NCI-H524 treated with DMSO at 0.1 percent for 48 hours (cell line): ENCODE measurements around the gene CHN1.

Experiments used
- DNase-seq: peaks from one replicate; lab custom pipeline; 2025; lab: John Stamatoyannopoulos, UW

Gene CHN1

DNA sequence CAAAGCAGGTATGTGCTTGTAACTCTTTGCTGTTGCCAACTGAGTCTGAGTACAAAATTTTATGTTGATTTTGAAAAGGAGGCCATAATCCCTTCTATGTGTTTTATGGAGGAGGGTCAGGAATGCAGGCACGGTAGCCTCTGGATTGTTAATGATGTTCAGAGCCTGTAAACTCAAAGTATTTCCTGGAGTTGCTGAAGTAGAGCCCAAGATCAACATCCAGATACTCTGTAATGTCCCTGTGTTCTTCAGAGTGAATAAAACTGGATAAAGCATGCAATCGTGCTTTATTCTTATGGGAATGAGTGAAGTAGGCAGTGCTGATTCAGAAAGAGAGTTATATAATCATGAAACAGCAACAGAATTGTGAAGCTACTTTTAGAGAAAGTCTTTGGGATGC lies 179.1 kb downstream of the CHN1 start:
- no peak for DNase-seq

DNA sequence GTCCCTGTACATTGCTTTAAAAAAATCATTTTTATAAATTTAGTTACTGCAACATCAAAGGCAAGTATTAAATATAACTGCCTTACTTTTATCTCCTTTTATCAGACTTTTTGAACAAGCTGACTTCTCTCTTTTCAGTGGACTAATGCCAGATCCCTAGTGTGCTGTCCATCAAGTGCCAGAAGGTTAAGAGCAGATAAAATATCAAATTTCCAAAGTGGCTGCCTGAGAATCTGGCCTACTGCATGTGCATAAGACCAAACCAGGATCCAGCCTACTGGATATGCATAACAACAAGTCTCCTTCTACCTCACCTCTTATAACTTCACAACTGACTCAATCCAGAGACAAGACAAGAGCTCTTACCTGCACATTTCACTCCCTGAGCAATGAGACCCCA lies 181.1 kb downstream of the CHN1 start:
- DNase-seq = no peak

DNA sequence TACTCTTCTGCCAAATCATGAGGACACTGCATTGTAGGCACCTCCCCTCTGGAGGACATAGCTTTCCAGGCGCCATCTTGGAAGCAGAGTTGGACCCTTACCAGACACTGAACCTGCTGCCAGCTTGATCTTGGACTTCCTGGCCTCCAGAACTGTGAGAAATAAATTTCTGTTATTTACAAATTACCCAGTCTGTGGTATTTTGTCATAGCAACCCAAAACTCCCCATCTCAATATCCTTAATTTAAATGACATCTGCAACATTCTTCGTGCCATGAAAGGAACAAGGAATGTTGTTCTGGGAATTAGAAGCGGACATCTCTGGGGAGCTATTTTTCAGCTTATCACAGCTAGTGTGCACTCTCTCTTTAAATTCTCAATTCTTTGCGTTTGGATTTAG lies 183.6 kb downstream of the CHN1 start:
- no peak for DNase-seq

DNA sequence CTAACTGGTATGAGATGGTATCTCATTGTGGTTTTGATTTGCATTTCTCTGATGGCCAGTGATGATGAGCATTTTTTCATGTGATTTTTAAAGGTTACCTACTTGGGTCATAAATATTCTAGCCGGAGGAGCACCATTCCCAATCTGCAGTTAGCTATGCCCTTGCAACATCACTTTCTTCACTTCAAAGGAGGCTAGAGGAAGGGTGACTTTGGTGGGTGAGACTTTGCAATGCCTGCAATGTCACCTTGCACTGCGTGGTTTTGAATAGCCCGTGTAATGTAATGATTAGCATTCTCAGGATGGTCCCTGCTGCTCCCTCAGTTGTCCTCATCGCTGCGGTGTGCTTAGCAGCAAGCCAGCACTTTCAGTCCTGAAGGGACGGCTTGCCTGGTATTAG lies 184.8 kb downstream of the CHN1 start:
- DNase-seq = no peak

DNA sequence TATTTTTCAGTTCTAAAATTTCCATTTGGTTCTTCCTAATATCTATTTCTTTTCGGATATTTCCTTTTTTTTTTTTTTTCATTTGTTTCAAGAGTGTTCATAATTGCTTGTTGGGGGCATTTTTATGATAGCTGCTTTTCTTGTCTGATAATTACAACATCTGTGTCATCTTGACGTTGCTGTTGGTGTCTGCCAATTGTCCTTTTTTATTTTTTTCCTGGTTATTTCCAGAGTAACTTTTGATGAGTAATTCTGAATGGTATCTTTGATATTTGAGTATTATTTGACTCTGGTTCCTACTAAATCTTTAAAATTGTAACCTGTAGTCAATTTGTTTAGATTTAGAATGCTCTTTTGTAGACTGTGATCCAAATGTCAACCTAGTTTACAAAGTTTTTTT lies 189.7 kb downstream of the CHN1 start:
- no peak for DNase-seq

DNA sequence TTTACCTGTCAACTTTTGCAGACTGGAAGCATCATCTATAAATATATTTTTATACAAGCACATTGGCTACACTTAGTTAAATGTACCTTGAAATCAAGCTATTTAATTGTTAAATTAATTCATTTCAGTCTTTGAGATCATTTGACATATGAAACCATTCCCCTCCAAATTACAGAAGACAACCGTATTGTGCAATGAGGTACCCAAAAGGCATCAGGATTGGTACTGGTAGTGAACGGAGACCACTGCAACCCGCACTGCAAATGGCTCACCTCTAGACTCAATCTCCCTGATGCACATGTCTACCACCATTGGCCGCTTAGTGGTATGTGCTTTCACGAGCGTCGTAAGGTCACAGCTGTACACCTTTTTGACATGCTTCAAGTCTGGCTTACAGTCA lies 193.1 kb downstream of the CHN1 start:
- no peak for DNase-seq

DNA sequence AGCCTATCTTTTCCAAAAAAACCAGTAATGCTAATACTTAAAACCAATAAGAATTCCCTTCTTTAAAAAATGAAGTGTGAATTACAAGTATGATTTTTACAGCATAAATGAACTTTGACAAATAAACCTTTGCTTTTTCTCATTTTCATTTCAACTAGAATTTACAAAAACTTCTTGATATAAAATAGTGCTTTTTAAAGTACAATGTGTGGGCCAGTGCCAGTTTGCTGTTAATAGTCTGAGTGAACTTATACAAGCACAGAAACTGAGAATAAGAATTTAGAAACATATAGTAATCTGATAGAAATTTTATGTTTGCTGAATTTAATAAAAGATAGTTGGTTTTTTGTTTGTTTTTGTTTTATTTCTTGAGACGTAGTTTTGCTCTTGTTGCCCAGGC lies 197.2 kb downstream of the CHN1 start:
- no peak for DNase-seq

DNA sequence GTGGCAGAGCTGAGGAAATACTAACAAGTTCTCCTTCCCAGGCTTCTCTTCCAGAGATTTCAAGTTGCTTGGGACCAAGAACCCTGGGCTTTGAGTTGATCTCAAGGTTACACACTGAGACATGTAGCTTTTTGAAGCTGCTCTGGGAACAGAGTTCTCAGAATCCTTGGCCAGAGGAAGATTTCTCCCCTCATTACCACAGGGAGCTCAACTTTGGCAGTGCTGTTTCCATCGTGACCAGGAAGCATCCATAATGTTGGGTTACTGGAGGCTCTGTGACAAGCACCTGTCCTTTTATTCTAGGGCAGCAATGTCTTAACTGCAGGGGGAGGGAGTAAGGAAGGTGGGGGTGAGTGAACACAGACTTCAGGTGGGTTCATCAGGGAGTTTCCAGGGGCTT lies 199.4 kb downstream of the CHN1 start:
- DNase-seq = no peak

DNA sequence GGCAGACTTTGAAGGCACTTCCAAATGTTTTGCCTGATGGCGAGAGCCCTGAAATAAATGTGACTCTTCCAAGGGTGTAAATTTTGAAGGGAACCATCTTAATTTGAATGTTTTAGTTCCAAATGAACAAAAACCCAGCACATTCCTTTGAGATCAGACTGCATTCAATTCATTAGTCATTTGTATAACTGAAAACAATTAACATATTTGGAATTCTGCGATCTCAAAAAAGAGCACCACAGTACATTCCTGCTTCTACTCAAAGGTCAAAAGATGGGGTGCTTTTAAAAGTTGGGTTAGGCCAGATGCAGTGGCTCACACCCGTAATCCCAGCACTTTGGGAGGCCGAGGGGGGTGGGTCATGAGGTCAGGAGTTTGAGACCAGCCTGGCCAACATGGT lies 202.7 kb downstream of the CHN1 start:
- DNase-seq = no peak

DNA sequence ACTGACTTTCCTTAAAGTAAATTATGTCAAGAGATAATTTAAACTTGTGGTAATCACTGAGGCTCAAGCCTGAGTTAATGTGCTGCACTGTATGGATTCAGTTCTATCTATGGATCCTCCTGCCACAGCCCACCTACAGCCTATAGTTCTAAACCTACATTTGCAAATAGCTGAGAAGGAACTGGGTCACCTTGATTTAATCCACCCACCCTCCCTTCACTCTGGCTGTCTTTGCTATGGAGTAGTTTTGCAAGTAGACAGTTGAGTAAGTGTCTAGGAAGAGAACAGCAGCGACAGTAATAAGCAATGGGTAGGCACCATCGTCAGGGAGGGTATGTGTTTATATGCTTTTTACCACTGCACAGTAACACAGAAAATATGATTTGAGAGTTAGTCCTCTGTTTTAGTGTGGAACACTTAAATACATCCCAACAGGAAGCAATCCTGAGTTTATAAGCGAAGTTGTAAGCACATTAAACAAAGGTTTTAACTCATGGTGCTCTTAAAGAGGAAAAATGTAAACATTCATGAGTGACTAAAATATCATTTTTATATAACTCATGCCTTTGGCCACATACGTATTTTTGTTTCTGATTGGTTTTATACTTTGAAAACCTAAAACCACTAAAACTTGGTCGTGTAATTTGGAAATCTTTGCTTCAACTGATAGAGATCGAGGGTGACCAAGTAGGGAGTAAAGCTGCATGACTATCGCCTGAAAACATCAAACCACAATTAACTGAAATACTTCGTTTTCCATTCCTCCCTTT lies 204.6 kb downstream of the CHN1 start:
- no peak for DNase-seq

DNA sequence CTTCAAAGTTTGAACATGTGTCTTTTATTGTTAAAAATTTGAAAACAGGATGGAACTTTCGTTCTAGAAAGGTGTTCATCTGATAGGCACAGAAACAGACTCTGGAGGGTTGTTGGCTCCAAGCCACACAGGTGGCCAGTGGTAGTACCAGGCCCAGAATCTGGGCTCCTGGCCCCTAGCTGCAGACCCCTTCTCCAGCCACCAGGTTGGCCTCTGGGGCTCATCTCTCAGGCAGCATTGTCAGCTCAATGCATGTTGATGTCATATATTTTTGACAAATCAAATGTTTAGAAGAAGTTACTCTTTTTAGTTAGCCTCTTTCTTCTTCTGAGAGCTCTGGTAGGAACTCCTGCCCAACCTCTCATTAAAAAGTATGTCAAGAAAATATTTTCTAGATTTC lies 206.4 kb downstream of the CHN1 start:
- no peak for DNase-seq

DNA sequence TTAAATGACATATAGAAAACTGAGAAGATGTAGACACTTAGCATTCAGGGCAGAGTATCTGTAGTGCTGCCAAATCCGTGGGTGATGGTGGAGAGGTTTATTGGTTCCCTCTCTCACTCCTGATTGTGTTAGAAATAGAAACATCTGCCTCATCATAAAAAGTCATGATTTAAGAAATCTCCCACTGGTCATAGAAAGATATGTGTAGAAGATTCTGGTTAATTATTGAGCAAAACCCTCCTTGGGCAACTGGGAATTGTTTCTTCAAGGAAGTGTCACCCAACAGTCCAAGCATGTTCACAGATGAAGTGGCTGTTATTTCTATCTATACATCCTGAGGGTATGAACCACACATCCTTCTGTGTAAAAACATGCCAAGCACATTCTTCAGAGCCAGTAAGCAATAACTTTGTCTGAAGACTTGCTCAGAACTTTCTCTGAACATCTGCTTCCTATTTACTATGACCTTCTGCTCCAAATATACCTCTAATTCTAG lies 207.4 kb downstream of the CHN1 start:
- DNase-seq = no peak

DNA sequence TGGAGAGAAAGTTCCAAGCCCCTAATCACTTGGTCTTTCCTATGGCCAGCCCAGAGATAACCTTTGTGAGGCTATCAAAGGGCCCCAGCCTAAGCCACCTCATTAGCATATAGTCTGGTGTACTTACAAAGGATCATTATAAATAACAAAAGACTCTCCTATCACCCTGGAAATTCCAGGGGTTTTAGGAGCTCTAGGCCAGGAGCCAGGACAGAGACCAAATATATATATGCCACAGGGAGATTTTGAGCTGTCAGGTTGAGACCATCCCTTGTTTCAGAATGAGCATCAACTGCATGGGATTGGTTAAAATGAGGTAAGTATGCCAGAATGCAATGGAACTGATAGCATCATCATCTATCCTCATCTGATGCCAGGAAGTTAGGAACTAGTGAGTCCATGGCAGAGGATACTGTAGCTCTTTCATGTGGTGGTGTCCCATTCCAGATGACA lies 208.8 kb downstream of the CHN1 start:
- no peak for DNase-seq

DNA sequence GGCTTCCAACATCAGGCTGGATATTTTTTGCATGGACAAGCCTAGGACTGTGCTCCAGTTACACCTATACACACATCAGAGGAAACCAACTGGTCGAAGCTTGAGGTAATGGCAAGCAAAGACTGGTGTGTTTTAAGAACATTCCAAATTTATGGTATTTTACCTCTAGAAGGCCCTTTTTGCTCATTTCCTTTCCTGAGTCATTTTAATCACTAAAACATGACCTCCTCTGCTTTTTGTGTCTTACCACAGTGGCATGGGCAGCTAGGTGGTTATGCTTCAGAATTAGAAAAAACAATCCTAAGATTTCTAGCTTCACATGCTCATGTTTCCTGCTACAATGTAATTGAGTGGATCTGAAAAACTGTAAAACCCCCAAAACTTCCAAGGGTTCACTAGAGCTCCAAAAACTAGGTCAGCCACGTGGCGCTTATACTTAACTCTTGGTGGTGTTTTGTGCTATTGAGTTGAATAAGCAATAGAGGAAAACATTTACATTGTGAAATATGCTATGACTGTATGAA lies 210.3 kb downstream of the CHN1 start:
- DNase-seq = no peak

DNA sequence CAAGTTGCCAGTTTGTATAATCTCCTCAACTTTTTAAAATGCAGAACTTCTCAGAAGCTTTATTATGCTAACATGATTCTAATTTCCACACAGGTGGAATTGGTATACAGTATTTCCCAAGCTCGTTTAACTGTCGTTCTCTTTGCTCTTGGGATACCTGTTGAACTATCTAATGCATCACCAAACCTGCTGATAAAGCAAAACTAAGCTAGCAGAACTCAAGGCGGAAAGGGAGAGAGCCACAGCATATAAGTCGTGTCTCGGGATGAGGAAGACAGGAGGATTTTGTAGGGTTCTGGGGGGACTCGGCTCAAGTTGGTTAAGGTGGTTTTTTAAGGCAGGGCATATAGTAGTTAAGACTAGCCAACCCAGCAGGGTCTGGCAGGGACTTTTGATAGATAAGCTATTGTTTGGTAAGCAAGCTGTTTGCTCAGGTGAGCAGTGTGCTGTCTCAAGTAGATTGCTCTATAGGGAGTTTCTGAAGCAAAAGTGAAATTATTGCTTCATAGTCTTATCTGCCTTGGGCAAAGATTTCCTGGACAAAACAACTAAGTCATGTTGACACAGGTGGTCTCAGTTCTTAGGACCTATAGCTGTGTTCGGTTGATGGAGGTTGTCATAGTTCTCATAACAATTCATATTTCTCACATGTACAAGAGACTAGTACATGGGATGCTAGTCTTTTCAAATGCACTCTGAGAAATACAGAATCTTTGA lies 212.7 kb downstream of the CHN1 start:
- DNase-seq = no peak

DNA sequence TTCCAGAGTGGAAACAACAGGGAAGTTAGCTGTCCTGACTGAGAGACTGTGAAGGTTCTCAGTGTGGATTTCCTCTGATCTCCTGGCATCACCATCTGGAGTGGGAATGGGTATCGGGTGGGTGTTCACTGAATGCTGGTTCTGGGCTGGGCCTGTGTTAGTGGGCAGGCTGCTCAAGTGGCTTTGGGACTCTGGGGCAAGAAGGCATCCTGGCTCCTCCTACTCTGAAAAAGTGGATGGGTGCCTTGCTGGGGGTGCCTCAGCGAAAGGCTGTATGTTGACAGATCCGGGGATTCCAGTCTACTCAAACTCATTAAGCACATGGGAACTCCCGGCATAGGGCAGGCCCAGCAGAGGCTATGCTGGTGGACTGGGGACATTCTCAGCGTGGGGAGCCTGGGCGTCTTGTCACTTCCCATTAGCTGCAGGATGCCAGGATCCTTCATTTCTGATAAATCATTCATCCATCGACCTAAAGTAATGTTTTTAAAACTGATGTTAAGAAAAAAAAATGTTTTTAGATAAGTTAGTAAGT lies 213.4 kb downstream of the CHN1 start:
- no peak for DNase-seq

DNA sequence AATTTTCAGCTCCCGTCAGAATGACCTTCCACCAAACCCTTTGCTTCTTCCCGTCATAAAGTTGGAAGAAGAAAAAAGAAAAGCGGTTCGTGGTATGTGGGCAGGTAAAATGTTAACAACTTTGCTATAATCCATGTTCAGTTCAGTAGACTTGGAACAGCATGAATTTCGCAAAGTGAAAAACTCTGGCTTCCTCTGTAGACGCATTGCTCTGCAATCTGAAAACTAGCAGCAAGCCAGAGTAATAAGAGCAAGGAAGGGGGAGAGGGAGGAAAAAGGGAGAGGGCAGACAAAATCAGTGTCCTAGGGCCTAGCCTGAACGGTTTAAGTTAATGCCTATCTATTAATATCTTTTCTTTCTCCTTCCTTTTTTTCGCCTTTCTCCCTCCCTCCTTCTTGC lies 214.2 kb downstream of the CHN1 start:
- no peak for DNase-seq

DNA sequence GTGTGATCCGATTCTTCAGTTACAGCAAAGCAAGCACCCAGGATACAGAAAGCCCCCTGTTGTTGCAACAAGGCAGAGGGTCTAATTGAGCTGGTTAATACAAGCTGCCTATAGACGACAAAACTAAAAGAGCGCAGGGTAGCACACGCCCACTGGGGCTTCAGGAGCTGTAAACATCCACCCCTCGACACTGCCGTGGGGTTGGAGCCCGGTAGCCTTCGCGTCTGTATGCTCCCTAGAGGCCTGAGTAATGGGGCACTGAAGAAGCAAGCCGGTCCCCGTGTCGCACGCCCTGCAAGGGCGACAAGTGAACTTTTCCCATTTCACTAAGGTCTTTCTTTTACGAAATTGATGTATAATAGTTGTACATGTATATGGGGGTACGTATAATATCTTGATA lies 216.2 kb downstream of the CHN1 start:
- DNase-seq = no peak

DNA sequence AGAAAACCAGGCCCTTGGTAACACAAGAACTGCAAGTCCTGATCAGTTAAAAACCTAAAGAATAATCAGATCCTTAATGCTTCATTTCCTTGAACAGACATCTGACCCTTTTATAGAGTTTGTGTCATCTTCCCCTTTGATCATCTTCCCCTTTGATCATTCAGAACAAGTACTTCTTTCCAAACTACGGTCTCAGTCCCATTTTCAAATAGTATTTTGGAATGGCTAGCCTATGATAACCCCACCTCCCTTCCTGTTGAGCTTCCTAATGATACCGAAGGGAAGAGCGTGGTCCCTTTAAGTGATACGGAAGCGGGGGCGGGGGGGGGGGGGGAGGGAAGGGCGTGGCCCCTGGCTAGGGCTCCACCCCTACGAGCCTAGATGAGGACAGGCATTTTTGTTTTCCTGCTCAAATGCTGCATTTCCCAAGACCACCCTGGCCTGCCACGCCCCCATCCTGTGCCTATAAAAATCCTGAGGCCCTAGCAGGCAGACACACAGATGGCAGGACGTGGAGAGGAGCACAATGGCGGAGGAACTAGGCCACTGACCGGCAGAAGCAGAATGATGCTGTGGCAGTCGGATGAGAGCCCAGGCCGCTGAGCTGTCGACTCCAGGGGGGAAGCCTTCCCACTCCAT lies 216.8 kb downstream of the CHN1 start:
- DNase-seq = no peak

DNA sequence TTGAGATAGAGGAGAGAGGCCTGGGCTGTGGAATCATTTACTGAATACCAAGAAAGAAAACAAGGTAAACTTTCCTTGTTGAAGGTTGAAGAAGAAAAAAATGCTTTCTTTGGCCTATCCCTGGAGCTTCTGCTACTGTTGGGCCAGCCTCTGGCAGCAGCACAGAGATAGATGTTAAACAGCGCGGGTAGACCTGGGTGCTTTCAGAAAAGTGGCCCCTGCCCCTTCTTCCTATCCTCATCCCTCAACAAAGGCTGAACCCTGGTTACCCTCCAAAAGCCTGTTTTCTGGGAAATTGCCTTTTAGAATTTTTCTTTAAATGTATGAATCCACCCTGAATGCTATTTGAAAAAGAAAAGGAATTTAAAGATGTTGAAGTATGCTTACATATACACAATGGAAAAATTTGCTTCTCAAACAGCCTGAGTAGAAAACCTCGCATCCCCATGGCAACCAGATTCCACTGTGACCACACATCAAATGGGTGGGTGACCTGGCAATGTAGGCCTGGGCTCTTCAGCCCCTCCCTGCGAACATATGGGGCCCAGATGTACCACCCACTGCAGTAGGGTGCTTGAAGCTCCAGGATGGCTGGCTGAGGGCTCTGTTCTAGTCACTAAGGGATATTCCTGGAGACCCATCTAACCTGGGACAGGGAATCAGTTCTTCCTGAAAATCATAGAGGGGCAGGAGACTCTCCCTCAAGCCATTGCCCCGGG lies 217.5 kb downstream of the CHN1 start:
- DNase-seq = peak; percentile 65

DNA sequence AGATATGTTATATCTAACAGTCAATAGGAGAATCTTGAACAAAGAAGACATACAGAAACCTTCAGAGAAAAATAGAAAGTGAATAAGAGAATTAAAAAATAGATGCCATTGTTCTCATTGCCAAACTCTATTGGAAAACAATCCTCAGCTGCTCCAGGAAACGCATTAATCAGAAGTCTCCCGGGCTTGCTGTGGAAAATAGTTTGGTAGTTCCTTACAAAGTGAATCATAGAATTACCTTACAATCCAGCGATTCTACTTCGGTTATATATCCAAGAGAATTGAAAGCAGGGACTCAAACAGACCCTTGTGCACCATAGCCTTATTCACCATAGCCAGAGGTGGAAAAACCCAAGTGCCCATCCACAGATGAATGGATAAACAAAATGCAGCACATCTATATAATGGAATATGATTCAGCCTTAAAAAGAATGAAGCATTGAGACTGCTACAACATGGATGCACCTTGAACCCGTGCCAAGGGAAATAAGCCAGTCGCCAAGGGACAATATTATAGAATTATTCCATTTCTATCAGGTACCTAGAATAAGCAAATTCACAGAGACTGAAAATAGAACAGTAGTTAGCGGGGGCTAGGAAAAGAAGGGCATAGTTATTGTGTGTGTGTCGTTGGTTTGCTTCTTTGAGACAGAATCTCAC lies 219.0 kb downstream of the CHN1 start:
- DNase-seq = no peak
